GM19193 (cell line): Measurements from ENCODE around the gene SLC16A8.

ENCODE experiments used
- POLR2A ChIP-seq: IDR thresholded peaks from 4 replicates; pipeline ENCODE4 v1.6.1; 2011; ENCODE audit not compliant: insufficient read depth, insufficient read length; ENCODE audit errors: extremely low read depth

SLC16A8 gene

GRCh38 chr22:38051261-38051660 is 32.7 kb downstream of the SLC16A8 start:
- no peak for TF ChIP-seq POLR2A

DNA sequence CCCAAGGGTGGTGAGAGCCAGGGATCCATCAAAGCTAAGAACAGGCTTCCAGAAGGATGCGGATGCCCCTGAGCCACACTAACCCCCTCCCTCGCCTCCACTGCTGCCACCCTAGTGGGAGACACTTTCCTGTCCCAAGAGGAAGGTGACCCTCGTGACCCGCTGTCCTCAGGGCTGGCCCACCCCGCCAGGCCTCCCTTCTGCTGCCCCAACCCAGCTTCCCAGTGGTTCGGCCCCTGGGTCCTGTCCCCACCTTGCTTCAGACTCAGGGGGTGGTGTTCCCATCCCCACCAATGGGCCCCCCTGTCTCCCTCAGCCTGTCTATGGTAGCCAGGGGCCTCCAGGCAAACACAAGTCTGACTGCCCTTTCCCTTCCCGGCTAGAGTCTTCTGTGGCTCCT is 33.3 kb downstream of the SLC16A8 start:
- TF ChIP-seq POLR2A, result no peak

DNA sequence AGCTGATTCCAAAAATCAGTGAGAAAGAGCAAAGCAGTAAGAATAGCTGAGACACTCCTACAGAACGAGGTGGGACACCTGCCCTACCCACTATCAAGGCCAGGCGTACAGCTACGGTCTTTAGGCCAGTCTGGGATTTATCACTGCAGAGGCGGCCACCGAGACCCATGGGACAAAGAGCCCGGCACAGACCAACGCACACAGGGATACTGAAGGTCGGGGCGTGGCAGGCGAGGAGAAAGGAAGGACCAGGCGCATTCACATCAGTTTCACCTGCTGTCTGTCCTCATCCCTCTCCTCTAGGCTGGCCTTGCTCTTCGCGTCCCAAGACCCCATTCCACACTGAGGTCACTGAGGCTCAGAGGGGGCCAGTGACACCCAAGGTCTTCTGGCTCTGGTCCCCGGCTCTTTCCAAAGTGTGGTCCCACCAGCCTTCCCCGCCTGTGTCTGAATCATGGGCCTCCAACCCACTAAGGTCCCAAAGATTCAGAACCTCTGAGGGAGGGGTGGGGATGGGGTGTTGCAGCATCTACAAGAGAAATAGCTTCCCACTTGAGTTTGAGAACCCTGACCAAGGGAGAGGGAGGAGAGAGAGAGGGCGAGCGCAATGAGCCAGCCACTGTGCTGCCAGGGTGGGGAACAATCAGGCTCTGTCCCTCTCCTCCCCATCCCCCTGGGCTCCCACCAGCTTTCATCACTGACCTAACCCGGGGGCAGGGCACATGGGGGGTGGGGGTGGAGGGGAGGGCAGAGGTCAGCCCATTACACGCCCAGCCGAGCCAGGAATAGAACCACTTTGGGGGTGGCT is 34.0 kb downstream of the SLC16A8 start:
- no peak for TF ChIP-seq POLR2A

- no peak for TF ChIP-seq POLR2A
These were observed 37.8 kb downstream of the SLC16A8 start for GRCh38 chr22:38046070-38046748.

DNA sequence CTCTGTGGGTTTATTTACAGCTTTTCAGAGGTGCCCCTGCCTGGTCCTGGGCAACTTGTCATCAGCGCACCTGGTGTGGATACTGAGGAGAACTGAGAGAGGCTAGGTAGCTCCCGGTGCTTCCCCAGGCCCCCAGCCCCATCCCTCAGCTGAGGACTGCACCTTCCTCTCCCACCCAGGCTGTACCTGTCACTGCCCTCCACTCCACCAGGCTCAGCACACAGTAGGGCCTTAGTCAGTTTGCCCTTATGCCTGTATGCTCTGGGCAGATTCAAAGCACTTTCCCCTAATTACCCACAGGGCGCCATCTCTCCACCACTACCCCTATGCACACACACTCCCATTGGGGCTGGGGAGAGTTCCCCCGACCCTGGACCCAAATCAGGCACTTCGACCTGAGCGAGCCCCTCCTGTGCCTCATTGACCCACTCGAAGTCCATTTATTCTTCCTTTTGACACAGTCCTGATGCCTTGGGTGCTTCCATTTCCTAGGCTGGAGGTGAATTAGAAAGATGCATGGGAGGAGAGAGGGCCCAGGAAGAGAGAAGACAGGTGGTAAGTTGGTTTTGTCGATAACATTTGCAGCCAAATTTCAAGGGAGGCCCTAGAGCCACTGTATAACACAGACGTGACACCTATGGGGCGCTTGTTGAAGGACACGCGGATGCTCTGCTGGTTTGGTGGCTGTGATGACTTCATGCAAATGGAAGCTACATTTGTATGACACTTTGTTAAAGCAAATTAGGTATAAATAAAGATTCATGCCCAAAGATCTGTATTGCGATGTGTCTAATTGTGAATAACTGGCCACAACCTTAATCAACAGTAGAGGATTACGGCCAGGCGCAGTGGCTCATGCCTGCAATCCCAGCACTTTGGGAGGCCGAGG is 40.6 kb downstream of the SLC16A8 start:
- no peak for TF ChIP-seq POLR2A

DNA sequence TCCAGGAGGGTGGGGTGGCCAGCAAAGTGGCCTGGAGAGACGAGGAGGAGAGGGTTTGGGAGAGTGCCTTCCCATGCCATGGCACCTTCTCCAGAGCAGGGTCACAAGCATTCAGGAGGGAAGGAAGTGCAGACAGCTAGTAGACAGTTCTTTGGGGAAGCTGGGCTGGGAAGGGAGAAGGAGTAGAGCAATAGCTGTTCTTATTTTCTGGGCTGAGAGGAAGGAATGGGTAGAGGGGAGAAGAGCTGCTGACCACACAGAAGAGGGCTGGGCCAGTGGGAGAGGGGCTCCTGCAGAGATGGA is 41.5 kb downstream of the SLC16A8 start:
- no peak for TF ChIP-seq POLR2A

DNA sequence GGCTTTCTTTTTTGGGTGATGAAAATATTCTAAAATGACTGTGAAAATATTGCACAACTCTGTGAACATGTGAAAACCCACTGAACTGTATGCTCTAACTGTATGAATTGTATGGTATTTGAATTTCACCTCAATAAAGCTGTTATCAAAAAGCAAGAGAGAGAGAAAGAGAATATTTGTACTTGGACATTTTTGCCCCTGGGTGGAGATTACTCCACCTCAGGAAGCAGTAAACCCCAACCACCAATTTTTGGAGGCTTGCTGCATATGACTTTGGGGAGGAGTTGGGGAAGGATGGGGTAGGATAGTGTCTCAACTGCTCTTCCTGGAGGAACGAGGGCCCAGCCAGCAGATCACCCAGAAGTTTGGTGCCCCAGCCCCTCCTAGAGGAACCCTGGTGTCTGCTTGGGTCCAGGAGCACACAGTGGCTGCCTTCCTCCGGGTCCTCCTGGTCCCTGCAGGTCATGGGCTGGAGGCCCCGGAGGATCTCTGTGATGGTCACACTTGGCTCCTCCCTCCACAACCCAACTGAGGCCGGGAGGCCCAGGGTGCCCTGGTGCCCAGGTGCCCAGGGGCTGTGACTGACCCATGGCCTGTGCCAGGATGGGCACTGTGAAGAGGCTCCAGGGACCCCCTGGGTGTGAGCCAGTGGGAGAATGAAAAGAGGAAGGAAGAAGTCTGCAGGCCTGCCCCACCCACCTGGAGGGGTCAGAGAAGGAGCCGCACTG is 42.1 kb downstream of the SLC16A8 start:
- no peak for TF ChIP-seq POLR2A

DNA sequence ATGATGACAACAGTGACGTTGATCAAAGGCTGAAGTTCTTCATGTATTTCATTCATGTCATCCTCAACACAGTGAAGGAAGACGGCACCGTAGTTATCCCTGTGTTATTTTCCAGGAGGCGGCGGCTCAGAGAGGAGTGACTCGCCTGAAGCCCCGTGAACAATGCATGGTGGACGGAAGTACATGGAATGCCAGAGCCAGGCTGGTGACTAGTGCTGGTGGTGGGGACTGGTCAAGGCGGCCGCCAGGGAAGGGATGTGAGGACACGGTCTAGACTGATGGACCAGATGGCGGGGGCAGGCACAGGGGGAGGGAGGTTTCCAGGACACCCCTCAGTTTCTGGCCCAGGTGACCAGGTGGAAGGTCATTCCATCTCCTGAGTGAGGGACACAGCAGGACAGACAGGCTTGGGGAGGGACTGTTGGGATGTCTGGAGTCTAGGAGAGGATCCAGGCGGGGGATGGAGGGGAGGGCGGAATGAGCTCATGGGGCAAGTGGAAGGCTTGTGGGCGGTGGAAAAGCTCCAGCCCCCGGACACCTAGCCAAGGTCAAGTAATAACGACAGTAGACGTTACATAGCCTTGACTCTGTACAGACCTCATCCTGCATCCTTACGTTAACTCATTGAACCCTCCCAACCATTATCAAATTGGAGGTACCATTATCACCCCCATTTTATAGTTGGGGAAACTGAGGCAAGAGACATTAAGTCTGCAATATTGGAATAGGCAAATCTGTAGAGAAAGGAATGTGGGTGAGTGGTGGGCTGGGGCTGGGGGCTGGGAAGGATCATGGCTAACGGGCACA is 42.8 kb downstream of the SLC16A8 start:
- no peak for TF ChIP-seq POLR2A

GRCh38 chr22:38038890-38039812 is 44.8 kb downstream of the SLC16A8 start:
- TF ChIP-seq POLR2A, result no peak

DNA sequence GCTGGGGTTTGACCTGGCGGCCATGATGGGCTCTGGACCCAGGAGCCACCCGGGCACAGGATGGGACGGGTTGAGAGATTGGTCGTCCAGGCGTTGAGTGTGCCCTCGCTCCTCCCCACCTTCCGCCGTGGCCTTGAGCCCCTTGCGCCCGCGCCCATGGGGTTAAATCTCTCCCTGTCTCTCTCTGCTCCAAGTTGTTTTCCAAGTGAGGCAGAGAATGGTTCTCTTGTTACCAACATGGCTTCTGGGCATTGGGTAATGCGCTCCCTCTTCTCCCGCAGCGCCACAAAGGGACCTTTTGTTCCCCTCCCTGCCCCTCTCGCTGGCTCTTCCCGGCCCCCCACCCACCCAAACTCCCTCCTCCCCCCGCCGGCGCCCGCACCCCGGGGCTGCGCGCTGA is 45.6 kb downstream of the SLC16A8 start:
- TF ChIP-seq POLR2A, result no peak

DNA sequence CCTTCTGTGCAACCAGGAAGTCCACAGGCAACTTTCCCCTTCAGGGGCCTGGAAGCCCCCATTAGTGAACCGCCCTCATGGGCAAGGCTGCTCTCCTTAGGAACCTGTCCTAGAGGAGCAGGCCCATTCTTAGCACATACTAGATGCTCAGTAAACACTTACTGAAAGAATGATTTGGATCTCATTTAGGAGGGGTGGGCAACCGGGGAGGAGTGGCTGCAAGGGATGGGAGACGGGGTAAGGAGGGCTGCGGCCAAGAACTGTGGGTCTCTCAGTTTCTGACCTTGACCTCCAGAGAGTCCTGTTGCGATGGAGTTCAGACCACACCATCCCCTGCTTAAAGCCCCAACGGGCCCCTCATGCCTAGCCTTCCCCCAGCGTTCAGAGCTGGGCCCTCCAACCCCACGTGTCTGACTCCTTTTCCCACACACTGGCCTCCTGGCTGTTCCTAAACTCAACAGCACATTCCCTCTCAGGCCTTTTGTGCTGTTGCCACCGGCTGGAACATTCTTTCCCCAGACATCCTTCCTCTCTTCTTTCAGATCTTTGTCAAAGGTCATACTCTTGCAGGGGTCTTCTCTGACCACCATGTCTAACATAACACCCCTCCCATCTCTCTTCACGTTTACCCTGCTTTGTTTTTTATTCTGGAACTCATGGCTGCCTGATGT is 47.5 kb downstream of the SLC16A8 start:
- no peak for TF ChIP-seq POLR2A

GRCh38 chr22:38035530-38035885 is 48.5 kb downstream of the SLC16A8 start:
- TF ChIP-seq POLR2A, result no peak
